ENCODE measurements around the gene ABCC9. TPM values are rescaled to one million over a fixed set of nuclear protein-coding genes. Genes with fewer than 3 reads are reported as not detected.

The ABCC9 gene
- total RNA-seq, 1 experiment from 2014 or later: 0.03 TPM

DNA sequence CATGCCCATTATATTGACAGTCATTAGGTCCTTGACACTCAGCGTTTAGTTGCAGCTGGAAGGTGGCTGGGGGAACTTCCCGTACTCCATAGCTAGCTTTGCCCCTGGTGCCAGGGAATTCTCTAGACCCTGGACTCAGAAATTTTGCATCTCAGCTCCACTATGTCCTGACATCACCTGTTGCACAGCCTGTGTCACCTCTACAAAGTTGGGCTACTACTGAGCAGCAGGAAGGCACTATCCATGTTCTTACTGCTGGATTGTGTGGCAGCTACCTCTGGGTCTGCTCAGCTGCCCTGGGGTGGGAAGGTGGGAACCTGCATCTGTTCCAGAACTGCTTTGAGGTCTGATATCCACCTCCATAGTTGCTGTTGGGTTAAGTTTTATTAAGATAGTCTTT lies 177.7 kb downstream of the ABCC9 start:
- Histone ChIP-seq H3K4me3 (ENCODE audit: low read depth in 2 of 2, low read length in 2 of 2) (no peak overlapping the region), H3K36me3 (ENCODE audit: control insufficient read depth, insufficient read depth, low read length) (no peaks in the 10 kb centered on the region), H3K9me3 (ENCODE audit: control insufficient read depth, insufficient read depth, low read depth, low read length) (no peaks in the 10 kb centered on the region), H3K27me3 (ENCODE audit: control insufficient read depth, insufficient read depth, low read length) (no peaks in the 10 kb centered on the region; the same call in 1 of the 2 replicates), H3K4me1 (ENCODE audit: control insufficient read depth, insufficient read depth, low read length) (no peaks in the 10 kb centered on the region), H3K27ac (ENCODE audit: low read length) (no peak overlapping the region)
- ATAC-seq (no peak), DNase-seq (ENCODE audit: low read depth, low spot score) (no peak)
- in situ Hi-C loops (cut with HindIII; ENCODE audit: low pct_unique_long_range_greater_than_20kb, low sequenced_read_pairs) (no loop called here), intact Hi-C loops (cut with micrococcal nuclease; ENCODE audit: unreplicated experiment) (no loop called here)
- ChIA-PET CTCF (no interaction called here), POLR2A (no interaction called here)
- TF ChIP-seq CTCF (IDR thresholded peaks at IDR 0.05): no peak
- TF ChIP-seq, protein P1, sequence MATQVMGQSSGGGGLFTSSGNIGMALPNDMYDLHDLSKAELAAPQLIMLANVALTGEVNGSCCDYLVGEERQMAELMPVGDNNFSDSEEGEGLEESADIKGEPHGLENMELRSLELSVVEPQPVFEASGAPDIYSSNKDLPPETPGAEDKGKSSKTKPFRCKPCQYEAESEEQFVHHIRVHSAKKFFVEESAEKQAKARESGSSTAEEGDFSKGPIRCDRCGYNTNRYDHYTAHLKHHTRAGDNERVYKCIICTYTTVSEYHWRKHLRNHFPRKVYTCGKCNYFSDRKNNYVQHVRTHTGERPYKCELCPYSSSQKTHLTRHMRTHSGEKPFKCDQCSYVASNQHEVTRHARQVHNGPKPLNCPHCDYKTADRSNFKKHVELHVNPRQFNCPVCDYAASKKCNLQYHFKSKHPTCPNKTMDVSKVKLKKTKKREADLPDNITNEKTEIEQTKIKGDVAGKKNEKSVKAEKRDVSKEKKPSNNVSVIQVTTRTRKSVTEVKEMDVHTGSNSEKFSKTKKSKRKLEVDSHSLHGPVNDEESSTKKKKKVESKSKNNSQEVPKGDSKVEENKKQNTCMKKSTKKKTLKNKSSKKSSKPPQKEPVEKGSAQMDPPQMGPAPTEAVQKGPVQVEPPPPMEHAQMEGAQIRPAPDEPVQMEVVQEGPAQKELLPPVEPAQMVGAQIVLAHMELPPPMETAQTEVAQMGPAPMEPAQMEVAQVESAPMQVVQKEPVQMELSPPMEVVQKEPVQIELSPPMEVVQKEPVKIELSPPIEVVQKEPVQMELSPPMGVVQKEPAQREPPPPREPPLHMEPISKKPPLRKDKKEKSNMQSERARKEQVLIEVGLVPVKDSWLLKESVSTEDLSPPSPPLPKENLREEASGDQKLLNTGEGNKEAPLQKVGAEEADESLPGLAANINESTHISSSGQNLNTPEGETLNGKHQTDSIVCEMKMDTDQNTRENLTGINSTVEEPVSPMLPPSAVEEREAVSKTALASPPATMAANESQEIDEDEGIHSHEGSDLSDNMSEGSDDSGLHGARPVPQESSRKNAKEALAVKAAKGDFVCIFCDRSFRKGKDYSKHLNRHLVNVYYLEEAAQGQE (IDR thresholded peaks at IDR 0.05; ENCODE audit: insufficient read depth in 1 of 2, low read depth in 2 of 2, low read length in 1 of 2): no peak
- no peak for TF ChIP-seq TCF7L2 (IDR thresholded peaks at IDR 0.05; ENCODE audit: low read depth, low read length)
- no TSS peak for BruUV-seq (replicated peaks)

GRCh38 chr12:21759737-21760136 lies 181.5 kb downstream of the ABCC9 start:
- BruUV-seq (replicated peaks): no TSS peak
- H3K27ac ChIP-seq (ENCODE audit: low read length): no peak overlapping the region
- no peak overlapping the region for H3K4me3 ChIP-seq (ENCODE audit: low read depth in 2 of 2, low read length in 2 of 2)
- in situ Hi-C loops (cut with HindIII; ENCODE audit: low pct_unique_long_range_greater_than_20kb, low sequenced_read_pairs) (no loop called here), intact Hi-C loops (cut with micrococcal nuclease; ENCODE audit: unreplicated experiment) (no loop called here)
- CTCF ChIA-PET: no interaction called here
- no peak for TF ChIP-seq SIN3A (IDR thresholded peaks at IDR 0.05; ENCODE audit: borderline replicate concordance, insufficient read depth, low read depth, low read length)
- TF ChIP-seq, protein P1 (IDR thresholded peaks at IDR 0.05; ENCODE audit: insufficient read depth in 1 of 2, low read depth in 2 of 2, low read length in 1 of 2): no peak
- TF ChIP-seq TCF7L2 (IDR thresholded peaks at IDR 0.05; ENCODE audit: low read depth, low read length): no peak
- no peak for TF ChIP-seq CTCF (IDR thresholded peaks at IDR 0.05)
- TF ChIP-seq POLR2AphosphoS5 (IDR thresholded peaks at IDR 0.05; ENCODE audit: low read depth, low read length): no peak
- H3K36me3 ChIP-seq (ENCODE audit: control insufficient read depth, insufficient read depth, low read length): no peaks in the 10 kb centered on the region
- DNase-seq (ENCODE audit: low read depth, low spot score) (no peak), ATAC-seq (no peak)
- H3K9me3 ChIP-seq (ENCODE audit: control insufficient read depth, insufficient read depth, low read depth, low read length): no peaks in the 10 kb centered on the region
- no peaks in the 10 kb centered on the region for H3K4me1 ChIP-seq (ENCODE audit: control insufficient read depth, insufficient read depth, low read length)
- H3K27me3 ChIP-seq (ENCODE audit: control insufficient read depth, insufficient read depth, low read length): no peaks in the 10 kb centered on the region; the same call in 1 of the 2 replicates
- POLR2A ChIA-PET: no interaction called here
